NT2/D1 (cell line): ENCODE results near the gene IZUMO1R.

Experiments used
- DNase-seq: peaks from one replicate; pipeline ENCODE4 v3.0.0-alpha.2; 2011; ENCODE audit warnings: low read depth, low spot score
- H3K27me3 ChIP-seq: 2 replicates; pipeline ENCODE4 v1.6.0; 2011; ENCODE audit warnings: mild to moderate bottlenecking; ENCODE audit not compliant: insufficient read length, insufficient read depth
- H3K36me3 ChIP-seq: 2 replicates; pipeline ENCODE4 v1.6.1; 2011; ENCODE audit warnings: mild to moderate bottlenecking, low read length, mixed read lengths; ENCODE audit not compliant: insufficient read depth, insufficient read length
- H3K4me1 ChIP-seq: 2 replicates; pipeline ENCODE4 v1.5.1; 2011; ENCODE audit not compliant: insufficient read depth, insufficient read length
- H3K4me3 ChIP-seq: 2 replicates; pipeline ENCODE4 v1.5.1; 2011; ENCODE audit warnings: low read depth; ENCODE audit not compliant: insufficient read length
- H3K9ac ChIP-seq: 2 replicates; pipeline ENCODE4 v1.6.0; 2011; ENCODE audit warnings: low read depth; ENCODE audit not compliant: insufficient read length
- H3K9me3 ChIP-seq: 2 replicates; pipeline ENCODE4 v1.5.1; 2011; ENCODE audit warnings: mild to moderate bottlenecking, low read length; ENCODE audit not compliant: insufficient read depth
- SUZ12 ChIP-seq: IDR thresholded peaks from 2 replicates; pipeline ENCODE4 v1.6.1; 2011; ENCODE audit not compliant: insufficient read length, insufficient read depth; ENCODE audit errors: extremely low read depth
- YY1 ChIP-seq: IDR thresholded peaks from 2 replicates; pipeline ENCODE4 v1.6.1; 2011; ENCODE audit not compliant: insufficient read length, insufficient read depth
- ZNF274 ChIP-seq: IDR thresholded peaks from 2 replicates; pipeline ENCODE4 v1.6.1; 2011; ENCODE audit warnings: mild to moderate bottlenecking, low read depth, low read length

Gene IZUMO1R

DNA sequence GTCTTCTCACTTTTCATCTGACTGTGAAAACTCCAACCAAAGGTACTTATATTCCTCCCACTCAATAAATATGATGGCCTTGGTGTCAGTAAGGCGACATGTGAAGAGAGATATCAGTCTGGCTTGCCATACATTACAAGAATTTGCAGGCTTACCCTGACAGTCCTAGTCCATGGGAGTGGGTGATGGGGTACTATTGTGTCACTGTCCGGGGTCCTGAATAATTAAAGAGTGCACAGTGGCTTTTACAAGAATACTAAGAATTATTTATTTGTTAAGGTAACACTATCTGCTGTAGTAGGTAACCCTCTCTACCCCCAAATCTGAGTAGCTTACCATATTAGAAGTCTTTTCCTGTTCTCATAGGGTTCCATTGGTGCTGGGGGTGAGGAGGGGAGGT lies 23.1 kb upstream of the IZUMO1R start:
- DNase-seq, result no peak
- no peak overlapping the region for H3K9ac ChIP-seq
- H3K9me3 ChIP-seq, result no peaks in the 10 kb centered on the region
- no peak overlapping the region for H3K4me3 ChIP-seq
- no peaks in the 10 kb centered on the region for H3K36me3 ChIP-seq
- TF ChIP-seq SUZ12, result no peak
- TF ChIP-seq YY1, result no peak
- no peak for TF ChIP-seq ZNF274
- no peaks in the 10 kb centered on the region for H3K4me1 ChIP-seq
- H3K27me3 ChIP-seq, result no peaks in the 10 kb centered on the region

DNA sequence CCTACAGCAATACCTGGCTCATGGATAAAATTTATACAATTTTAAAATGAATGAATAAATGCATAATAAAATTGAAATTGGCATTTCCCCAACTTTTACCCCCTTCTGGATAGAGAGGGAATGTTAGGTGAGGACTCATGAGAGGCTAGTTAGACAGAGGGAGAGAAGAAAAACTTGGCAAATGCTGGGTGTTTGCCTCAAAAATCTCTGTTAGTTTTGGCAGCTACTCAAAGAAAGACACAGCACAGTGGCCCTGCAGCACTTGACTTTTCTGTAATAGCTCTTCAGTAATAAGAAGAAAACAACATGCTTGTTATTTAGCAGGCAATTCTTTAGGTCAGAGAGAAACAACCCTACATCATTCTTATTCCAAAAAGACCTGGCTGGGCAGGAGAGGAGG lies 20.7 kb upstream of the IZUMO1R start:
- no peaks in the 10 kb centered on the region for H3K27me3 ChIP-seq
- H3K4me3 ChIP-seq, result no peak overlapping the region
- H3K4me1 ChIP-seq, result no peaks in the 10 kb centered on the region
- no peak overlapping the region for H3K9ac ChIP-seq
- no peak for TF ChIP-seq ZNF274
- TF ChIP-seq SUZ12, result no peak
- H3K36me3 ChIP-seq, result no peaks in the 10 kb centered on the region
- no peaks in the 10 kb centered on the region for H3K9me3 ChIP-seq
- no peak for DNase-seq

DNA sequence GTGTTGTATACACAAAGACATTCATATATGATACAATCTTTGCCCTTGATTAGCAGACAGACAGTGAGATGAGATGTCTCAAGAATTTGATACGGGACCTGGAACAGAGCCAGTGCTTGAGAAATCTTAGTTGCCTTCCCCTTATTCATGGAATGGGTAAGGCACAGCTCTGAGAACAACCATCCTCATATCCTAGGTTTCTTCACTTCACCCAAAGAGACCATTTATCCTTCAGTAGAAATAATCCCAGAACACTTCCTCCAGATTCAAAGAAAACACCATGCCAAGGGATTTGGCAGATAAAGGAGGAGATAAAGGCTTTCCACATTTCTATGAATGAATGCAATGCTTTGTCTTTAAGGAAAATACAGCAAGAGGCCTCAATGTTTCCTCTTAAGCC lies 8.8 kb upstream of the IZUMO1R start:
- DNase-seq, result no peak
- Histone ChIP-seq H3K36me3 (no peaks in the 10 kb centered on the region), H3K4me1 (no peaks in the 10 kb centered on the region), H3K4me3 (no peak overlapping the region), H3K9ac (no peak overlapping the region), H3K27me3 (no peaks in the 10 kb centered on the region), H3K9me3 (no peaks in the 10 kb centered on the region)
- TF ChIP-seq SUZ12 (no peak), YY1 (no peak), ZNF274 (no peak)

- H3K9ac ChIP-seq, result no peak overlapping the region
- TF ChIP-seq ZNF274 (no peak), SUZ12 (no peak), YY1 (no peak)
- no peaks in the 10 kb centered on the region for H3K4me1 ChIP-seq
- DNase-seq, result no peak
- no peaks in the 10 kb centered on the region for H3K36me3 ChIP-seq
- no peaks in the 10 kb centered on the region for H3K27me3 ChIP-seq
- H3K4me3 ChIP-seq, result no peak overlapping the region
- no peaks in the 10 kb centered on the region for H3K9me3 ChIP-seq
Observed at GRCh38 chr11:94297985-94298576, 6.3 kb upstream of the IZUMO1R start.

GRCh38 chr11:94302776-94303175 lies 1.6 kb upstream of the IZUMO1R start:
- no peak overlapping the region for H3K4me3 ChIP-seq
- H3K9ac ChIP-seq, result no peak overlapping the region
- H3K9me3 ChIP-seq, result no peaks in the 10 kb centered on the region
- no peaks in the 10 kb centered on the region for H3K36me3 ChIP-seq
- no peaks in the 10 kb centered on the region for H3K4me1 ChIP-seq
- H3K27me3 ChIP-seq, result no peaks in the 10 kb centered on the region
- no peak for DNase-seq
- no peak for TF ChIP-seq YY1
- TF ChIP-seq ZNF274, result no peak
- TF ChIP-seq SUZ12, result no peak

DNA sequence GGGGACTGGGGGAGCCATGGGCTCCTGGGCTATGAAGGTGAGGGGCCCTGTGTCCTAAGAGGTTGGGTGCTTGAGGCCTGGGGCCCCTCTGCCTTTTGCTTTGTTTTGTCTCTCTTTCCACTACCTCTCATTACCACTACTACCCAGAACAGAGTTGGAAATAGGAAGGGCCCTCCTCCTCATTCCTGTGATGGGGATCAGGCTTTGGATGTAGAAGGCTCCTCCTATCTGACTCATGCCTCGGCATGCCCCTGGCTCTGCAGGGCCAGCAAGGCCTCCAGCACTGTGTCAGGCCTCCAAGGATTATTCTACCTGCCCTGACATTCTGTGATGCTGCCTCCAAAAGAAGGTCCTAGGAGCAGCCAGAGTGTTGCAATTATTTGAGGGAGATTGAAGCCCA lies 766 bp downstream of the IZUMO1R start:
- TF ChIP-seq SUZ12 (no peak), YY1 (no peak), ZNF274 (no peak)
- Histone ChIP-seq H3K9ac (no peak overlapping the region), H3K9me3 (no peaks in the 10 kb centered on the region), H3K4me3 (no peak overlapping the region), H3K27me3 (no peaks in the 10 kb centered on the region), H3K4me1 (no peaks in the 10 kb centered on the region), H3K36me3 (no peaks in the 10 kb centered on the region)
- no peak for DNase-seq

DNA sequence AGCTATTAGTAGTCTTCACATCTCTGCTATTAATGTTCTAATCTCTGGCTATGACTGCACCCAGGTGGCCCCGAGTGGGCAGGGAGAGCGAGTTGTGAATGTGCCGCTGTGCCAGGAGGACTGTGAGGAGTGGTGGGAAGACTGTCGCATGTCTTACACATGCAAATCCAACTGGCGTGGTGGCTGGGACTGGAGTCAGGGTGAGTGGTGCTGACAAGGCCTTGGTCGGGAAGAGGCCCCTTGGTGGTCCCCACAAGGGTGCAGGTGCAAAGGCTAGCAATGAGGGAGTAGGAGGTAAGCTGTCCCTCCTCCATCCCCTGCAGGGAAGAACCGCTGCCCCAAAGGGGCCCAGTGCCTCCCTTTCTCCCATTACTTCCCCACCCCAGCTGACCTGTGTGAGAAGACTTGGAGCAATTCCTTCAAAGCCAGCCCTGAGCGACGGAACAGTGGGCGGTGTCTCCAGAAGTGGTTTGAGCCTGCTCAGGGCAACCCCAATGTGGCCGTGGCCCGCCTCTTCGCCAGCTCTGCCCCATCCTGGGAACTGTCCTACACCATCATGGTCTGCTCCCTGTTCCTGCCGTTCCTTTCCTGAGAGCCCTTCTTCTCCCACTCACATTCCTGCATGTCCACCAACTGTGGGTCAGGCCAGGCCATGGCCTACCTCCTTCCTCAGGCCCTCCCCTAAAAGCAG lies 2.9 kb downstream of the IZUMO1R start:
- Histone ChIP-seq H3K9ac (no peak overlapping the region), H3K9me3 (no peaks in the 10 kb centered on the region), H3K36me3 (no peaks in the 10 kb centered on the region), H3K27me3 (no peaks in the 10 kb centered on the region), H3K4me1 (no peaks in the 10 kb centered on the region), H3K4me3 (no peak overlapping the region)
- no peak for DNase-seq
- TF ChIP-seq ZNF274, result no peak
- no peak for TF ChIP-seq SUZ12
- TF ChIP-seq YY1, result no peak

- Histone ChIP-seq H3K9ac (no peak overlapping the region), H3K36me3 (no peaks in the 10 kb centered on the region), H3K4me3 (no peak overlapping the region), H3K27me3 (no peaks in the 10 kb centered on the region), H3K9me3 (no peaks in the 10 kb centered on the region), H3K4me1 (no peaks in the 10 kb centered on the region)
- no peak for TF ChIP-seq SUZ12
- no peak for TF ChIP-seq YY1
- TF ChIP-seq ZNF274, result no peak
- no peak for DNase-seq
Observed at GRCh38 chr11:94308024-94308423, 3.6 kb downstream of the IZUMO1R start.
